ENCODE results near the gene SIL1. TPM values are rescaled to one million over a fixed set of nuclear protein-coding genes. Genes with fewer than 3 reads are reported as not detected.
"Not testable (repeated sequence)": the region's sequence is repeated elsewhere in the genome, so short reads cannot be mapped to it uniquely, and the experiment has no call there.

SIL1 gene
- total RNA-seq, 4 donors from 2014 or later, result 17.4 to 122 (median 58.3) TPM

DNA sequence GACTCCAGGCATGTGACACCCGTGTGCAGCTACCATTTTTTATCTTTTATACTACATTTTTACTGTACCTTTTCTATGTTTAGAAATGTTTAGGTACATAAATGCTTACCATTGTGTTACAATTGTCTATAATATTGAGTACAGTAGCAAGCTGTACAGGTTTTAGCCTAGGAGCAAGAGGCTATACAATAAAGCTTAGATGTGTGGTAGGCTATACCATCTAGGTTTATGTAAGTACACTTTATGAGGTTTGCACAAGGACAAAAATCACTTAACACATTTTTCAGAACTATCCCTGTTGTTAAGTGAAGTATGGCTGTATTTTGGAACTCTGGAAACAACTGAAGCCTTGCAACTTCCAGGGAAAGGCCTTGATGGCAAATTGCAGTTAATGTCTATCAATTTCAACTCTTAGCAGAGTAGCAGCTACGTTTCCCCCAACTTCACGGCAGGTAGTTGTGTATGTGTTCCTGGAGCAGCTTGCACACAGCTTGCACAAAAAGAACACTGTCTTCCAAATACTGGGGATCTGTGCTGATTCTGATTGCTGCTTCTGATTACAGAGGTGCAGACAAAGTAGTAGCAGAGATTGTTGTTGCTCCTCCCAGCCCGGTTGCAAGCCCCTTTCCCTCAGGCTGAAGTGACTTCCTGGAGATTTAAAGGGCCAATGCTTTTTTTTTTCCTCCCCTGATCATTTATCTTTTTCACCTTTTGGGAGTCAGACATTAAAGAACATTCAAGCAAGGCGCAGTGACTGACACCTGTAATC is 30.0 kb downstream of the SIL1 start:
- no peaks in the 10 kb centered on the region for H3K27me3 ChIP-seq
- no peak overlapping the region for H3K27ac ChIP-seq
- intact Hi-C loops (cut with DNase I; ENCODE audit: low total_unique reads), result no loop called here
- H3K9me3 ChIP-seq, result peaks cover 0 to 11% of the 10 kb centered on the region in 2 donors
- TF ChIP-seq, protein P1, sequence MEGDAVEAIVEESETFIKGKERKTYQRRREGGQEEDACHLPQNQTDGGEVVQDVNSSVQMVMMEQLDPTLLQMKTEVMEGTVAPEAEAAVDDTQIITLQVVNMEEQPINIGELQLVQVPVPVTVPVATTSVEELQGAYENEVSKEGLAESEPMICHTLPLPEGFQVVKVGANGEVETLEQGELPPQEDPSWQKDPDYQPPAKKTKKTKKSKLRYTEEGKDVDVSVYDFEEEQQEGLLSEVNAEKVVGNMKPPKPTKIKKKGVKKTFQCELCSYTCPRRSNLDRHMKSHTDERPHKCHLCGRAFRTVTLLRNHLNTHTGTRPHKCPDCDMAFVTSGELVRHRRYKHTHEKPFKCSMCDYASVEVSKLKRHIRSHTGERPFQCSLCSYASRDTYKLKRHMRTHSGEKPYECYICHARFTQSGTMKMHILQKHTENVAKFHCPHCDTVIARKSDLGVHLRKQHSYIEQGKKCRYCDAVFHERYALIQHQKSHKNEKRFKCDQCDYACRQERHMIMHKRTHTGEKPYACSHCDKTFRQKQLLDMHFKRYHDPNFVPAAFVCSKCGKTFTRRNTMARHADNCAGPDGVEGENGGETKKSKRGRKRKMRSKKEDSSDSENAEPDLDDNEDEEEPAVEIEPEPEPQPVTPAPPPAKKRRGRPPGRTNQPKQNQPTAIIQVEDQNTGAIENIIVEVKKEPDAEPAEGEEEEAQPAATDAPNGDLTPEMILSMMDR (IDR thresholded peaks at IDR 0.05), result no peak
- no peak for TF ChIP-seq POLR2A (IDR thresholded peaks at IDR 0.05)
- no peaks in the 10 kb centered on the region for H3K36me3 ChIP-seq
- no peak for DNase-seq
- H3K4me1 ChIP-seq, result no peaks in the 10 kb centered on the region
- H3K4me3 ChIP-seq, result no peak overlapping the region

DNA sequence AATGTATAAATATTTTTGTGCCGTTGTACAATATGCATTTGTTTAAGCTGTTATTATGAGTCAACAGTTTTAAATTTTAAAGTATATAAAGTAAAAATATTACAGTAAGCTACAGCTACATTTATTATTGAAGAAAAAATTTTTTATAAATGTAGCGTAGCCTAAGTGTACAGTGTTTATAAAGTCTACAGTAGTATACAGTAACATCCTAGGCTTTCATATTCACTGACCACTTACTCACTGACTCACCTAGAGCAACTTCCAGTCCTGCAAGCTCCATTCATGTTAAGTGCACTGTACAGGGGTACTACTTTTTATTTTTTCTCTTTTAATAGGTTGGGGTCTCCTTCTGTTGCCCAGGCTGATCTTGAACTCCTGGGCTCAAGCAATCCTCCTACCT is 30.6 kb downstream of the SIL1 start:
- H3K36me3 ChIP-seq, result no peaks in the 10 kb centered on the region
- H3K27me3 ChIP-seq, result no peaks in the 10 kb centered on the region
- no peak for TF ChIP-seq POLR2A (IDR thresholded peaks at IDR 0.05)
- TF ChIP-seq, protein P1 (IDR thresholded peaks at IDR 0.05), result no peak
- no peak for DNase-seq
- intact Hi-C loops (cut with DNase I; ENCODE audit: low total_unique reads), result no loop called here
- no peak overlapping the region for H3K27ac ChIP-seq
- H3K4me3 ChIP-seq, result no peak overlapping the region
- H3K4me1 ChIP-seq, result no peaks in the 10 kb centered on the region
- peaks cover 0 to 6% of the 10 kb centered on the region in 2 donors for H3K9me3 ChIP-seq

DNA sequence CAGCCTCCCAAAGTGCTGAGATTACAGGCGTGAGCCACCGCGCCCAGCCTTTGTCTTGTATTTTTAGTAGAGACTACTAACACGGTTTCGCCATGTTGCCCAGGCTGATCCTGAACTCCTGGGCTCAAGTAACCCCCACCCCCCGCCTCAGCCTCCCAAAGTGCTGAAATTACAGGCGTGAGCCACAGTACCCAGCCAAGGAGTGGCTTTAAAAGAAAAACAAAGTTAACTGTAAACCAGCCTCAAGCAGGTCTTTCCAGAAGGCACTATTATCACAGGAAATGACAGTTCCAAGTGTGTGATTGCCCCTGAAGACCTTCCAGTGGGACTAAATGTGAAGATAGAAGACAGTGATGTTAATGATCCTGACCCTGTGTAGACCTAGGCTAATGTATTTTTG is 31.1 kb downstream of the SIL1 start:
- no peaks in the 10 kb centered on the region for H3K27me3 ChIP-seq
- H3K4me3 ChIP-seq, result no peak overlapping the region
- no peak for DNase-seq
- H3K36me3 ChIP-seq, result no peaks in the 10 kb centered on the region
- no peaks in the 10 kb centered on the region for H3K4me1 ChIP-seq
- intact Hi-C loops (cut with DNase I; ENCODE audit: low total_unique reads), result no loop called here
- peaks cover 0 to 2% of the 10 kb centered on the region in 2 donors for H3K9me3 ChIP-seq
- TF ChIP-seq, protein P1 (IDR thresholded peaks at IDR 0.05), result no peak
- TF ChIP-seq POLR2A (IDR thresholded peaks at IDR 0.05), result no peak
- H3K27ac ChIP-seq, result no peak overlapping the region

DNA sequence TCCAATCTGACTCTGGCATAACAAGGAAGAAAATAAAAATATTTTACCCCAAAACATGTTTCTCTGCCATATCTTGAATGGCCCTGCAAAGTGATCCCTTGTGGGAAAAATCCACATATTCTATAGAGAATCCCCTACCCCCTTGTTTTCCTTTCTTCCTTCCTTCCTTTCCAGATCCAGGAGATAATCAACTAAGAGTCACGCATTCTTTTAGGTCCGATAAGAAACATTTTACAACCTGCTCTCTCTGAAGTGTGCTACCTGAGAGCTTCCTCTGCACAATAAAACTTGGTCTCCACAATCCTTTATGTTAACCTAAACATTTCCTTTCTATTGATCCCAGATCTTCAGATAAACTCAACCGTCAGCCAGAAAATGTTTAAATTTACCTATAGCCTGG is 33.3 kb downstream of the SIL1 start:
- H3K4me1 ChIP-seq; H3K4me3 ChIP-seq; H3K9me3 ChIP-seq; H3K27ac ChIP-seq; H3K27me3 ChIP-seq; intact Hi-C loops (cut with DNase I; ENCODE audit: low total_unique reads); DNase-seq; H3K36me3 ChIP-seq: not testable (repeated sequence)

DNA sequence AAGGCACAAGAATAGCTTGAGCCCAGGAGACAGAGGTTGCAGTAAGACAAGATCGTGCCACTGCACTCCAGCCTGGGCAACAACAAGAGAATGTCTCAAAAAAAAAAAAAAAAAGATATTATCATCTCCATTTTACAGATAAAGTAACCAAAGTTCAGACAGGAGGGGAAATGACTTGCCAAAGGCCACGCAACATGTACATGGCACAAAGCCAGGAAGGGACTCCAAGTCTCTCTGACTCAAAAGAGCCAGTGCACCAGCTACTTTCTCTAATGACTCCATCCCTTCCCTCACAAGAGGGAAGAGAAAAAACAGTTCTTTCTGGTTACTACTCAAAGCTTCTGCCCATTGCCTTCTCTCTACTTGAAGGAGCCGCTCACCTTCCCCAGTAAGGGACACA is 34.1 kb downstream of the SIL1 start:
- no peak for TF ChIP-seq POLR2A (IDR thresholded peaks at IDR 0.05)
- TF ChIP-seq, protein P1 (IDR thresholded peaks at IDR 0.05), result no peak
- intact Hi-C loops (cut with DNase I; ENCODE audit: low total_unique reads), result no loop called here
- Histone ChIP-seq H3K36me3 (no peaks in the 10 kb centered on the region), H3K27me3 (no peaks in the 10 kb centered on the region), H3K4me1 (peaks cover 0 to 6% of the 10 kb centered on the region in 2 donors), H3K9me3 (no peaks in the 10 kb centered on the region), H3K4me3 (no peak overlapping the region), H3K27ac (no peak overlapping the region)
- DNase-seq, result no peak

Measured in uterus (tissue), 4 donors.